ENCODE measurements around the gene ADAMTS7. TPM values are rescaled to one million over a fixed set of nuclear protein-coding genes. Genes with fewer than 3 reads are reported as not detected.
"Not testable (repeated sequence)": the region's sequence is repeated elsewhere in the genome, so short reads cannot be mapped to it uniquely, and the experiment has no call there.

The ADAMTS7 gene
- total RNA-seq, 1 donor from 2014 or later, result 16.3 TPM

DNA sequence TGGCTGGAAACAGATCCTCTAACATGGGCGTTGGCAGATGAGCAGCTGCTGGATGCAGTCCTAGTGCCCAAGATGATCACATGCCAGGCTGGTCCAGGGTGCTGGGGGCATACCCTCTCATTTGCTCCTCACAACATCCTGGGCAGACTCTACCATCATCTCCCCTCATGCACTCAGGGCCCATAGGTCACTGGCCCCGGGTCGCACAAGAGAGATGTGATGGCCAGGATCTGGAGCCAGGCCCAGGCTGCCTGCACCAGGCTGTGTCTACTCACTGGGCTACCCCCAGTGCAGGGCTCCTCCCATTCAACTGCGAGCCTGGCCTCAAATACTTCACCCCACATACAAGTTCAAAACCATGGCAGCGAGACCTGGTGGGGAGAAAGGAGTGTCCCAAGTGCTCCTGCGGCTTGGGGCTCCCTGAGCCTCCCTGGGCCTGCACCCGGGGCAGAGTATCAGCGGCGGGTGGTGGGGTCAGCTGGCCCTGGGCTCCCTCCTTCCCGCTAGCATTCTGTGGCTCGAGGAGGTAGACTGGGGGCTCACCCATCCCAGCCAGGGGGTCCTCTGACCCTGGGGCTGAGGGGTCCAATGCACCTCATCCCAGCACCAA, 32.0 kb downstream of the ADAMTS7 start:
- not testable (repeated sequence) for DNase-seq

GRCh38 chr15:78778422-78778821, 32.8 kb downstream of the ADAMTS7 start:
- no peak for DNase-seq

DNA sequence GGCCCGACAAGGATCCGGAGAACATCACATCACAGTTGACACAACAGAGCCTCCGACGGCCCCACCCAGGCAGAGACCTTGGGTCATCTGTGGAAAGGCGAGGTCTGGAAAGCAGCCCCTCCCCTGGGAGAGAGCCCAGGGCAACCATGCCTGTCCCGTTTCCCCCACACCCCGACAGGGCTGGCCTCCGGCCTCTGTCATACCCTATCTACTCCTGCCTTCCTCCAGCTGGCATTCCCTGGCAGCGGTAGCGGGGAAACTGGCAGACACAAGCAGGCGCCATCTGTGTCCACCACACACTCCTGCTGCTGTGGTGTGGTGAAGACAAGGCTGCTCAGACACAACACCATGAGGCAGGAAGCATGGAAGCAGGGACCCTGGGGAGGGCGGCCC, 33.3 kb downstream of the ADAMTS7 start:
- DNase-seq, result peak; percentile 85

DNA sequence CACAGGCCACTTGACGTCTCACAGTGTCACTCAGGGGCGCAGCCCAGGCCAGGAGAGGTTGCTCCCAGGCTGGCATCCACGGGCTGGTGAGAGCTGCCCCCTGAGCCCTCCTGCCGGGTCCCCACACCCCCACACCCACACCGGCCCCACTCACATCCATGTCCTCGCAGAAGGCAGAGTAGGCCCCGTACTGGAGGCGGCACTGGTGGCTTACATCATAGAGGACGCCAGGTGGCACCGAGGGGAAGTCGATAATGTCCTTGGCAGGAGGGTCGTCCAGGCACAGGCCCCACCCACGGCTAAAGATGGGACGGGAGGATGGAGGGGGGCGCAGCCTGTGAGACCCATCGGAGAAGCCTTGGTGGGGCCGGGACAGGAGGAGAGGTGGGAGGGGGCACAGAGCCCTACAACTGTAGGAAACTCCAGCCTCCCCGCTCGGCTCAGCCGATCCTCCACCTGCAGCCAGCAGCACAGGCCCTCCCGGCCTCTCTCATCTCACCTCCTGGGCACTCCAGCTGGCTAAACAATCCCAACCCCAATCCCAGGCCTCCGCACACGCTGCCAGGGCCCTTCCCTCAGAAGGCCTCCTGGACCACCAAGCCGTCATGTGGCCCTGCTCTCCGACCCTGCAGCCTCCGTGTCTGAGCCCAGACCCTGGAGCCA, 33.8 kb downstream of the ADAMTS7 start:
- DNase-seq, result not testable (repeated sequence)

GRCh38 chr15:78776046-78776925, 35.0 kb downstream of the ADAMTS7 start:
- DNase-seq, result not testable (repeated sequence)

DNA sequence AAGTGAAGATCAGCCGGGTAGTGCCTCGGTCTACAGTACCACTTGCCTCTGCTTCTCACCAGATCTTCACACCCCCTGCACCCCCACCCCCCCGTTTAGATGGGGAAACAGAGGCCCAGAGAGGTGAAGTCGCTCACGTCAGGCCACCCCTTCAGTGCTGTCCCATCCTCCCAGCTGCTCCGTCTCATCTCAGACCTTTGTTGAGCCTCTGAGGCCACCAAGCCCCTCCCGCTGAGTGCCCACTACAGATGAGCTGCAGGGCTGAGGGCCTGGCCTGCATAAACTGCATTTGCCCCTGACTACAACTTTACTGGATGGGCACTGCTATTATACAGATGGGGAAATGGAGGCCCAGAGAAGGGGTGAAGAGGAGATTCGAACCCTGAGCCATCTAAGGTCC, 35.8 kb downstream of the ADAMTS7 start:
- DNase-seq, result no peak

- not testable (repeated sequence) for DNase-seq
These were observed 36.7 kb downstream of the ADAMTS7 start for GRCh38 chr15:78774451-78774990.

DNA sequence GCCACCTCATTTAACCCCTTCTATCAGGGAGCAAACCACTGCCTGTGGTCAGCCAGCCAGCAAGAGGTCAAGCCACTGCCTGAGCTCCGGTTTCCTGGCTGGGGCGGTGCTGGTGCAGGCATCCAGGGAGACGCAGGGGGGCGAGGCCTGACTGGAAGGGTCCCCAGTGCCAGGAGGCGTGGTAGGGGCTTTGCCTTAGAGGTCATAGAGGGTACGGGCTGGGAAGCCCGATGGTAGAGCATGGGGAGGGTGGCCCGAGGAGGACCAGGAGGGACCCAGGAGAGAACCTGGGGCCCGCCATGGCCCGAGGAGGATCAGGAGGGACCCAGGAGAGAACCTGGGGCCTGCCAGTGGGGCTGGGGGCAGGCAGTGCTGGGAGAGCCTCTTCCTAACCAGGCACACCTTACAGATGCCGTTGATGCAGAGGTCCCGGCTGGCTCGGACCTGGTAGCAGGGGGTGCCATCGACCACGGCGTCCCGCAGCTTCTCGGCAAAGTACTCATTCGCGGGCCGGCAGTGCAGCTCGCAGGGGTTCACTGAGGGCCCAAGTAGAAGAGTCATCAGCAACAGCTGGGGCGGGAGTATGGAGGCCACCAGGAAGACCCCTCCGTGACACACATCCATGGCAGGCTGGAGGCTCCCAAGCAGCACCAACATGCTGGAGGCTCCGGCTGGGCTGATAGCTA, 37.4 kb downstream of the ADAMTS7 start:
- DNase-seq, result not testable (repeated sequence)

- no peak for DNase-seq
These were observed 38.5 kb downstream of the ADAMTS7 start for GRCh38 chr15:78772738-78773137.

DNA sequence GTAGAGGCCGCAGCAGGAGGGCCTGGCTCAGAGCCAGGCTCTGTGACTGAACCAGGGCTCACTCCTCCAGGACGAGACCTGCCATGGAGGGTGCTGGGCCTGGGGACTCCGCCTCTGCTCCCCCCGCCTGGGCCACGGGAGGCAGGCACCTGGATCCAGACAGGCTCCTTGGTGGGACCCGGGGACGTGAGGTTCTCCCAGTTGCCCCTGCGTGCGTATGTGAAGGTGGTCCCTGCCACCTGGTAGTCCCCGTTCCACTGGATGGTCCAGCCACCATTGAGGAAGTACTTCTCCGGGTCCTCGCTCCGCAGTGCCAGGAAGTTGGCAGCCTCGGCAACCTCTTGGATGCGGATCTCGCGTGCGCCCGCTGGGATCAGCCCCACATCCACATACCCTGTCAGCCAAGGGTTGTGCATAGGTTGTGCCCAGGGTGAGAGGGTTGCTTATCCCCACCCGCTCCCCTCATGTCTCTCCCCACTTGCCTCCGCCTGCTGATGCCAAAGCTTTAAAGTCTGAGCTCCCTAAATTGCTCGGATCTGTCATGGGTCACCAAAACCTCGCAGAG, 39.7 kb downstream of the ADAMTS7 start:
- DNase-seq, result not testable (repeated sequence)

- not testable (repeated sequence) for DNase-seq
These were observed 40.2 kb downstream of the ADAMTS7 start for GRCh38 chr15:78771020-78771419.

GRCh38 chr15:78769473-78770225, 41.6 kb downstream of the ADAMTS7 start:
- DNase-seq, result not testable (repeated sequence)

DNA sequence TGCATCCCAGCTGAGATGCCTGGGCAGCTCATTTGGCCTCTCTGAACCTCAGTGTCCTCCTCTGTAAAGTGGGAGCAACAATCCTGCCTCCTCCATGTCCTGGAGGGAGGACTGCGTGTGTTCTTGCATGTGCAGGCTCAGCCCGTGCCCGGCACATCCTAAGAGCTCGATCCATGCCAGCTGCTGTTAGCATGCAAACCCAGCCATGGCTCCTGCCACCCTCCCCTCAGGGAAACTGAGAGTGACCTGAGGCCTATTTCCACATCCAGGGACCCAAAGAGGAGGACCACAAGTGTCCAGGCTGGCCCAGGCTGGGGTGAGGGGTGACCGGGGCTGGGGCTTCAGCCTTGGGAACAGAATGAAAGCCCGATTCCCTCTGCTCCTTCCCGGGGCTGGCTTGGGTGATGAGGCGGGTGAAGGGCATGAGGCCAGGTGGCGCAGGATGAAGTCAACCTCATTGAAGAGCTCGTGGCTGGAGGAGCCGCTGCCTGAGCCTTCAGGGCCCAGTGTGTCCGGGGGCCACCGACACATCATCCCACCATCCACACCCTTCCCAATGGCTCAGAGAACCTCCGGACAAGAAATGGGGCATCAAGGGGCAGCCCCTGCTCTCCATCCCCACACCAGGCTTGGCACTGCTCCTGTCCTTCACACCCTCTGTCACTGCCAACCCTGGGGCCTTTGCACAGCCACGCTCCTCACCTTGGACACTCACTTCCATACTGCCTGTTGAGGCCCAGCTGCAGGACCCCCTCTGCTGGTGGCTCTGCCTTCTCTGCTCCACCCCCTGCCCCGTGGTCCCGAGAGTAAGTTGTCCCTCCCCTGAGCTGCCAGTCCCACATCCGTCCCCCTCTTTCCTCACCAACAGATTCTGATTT, 42.5 kb downstream of the ADAMTS7 start:
- DNase-seq, result no peak

GRCh38 chr15:78768096-78768495, 43.2 kb downstream of the ADAMTS7 start:
- no peak for DNase-seq

DNA sequence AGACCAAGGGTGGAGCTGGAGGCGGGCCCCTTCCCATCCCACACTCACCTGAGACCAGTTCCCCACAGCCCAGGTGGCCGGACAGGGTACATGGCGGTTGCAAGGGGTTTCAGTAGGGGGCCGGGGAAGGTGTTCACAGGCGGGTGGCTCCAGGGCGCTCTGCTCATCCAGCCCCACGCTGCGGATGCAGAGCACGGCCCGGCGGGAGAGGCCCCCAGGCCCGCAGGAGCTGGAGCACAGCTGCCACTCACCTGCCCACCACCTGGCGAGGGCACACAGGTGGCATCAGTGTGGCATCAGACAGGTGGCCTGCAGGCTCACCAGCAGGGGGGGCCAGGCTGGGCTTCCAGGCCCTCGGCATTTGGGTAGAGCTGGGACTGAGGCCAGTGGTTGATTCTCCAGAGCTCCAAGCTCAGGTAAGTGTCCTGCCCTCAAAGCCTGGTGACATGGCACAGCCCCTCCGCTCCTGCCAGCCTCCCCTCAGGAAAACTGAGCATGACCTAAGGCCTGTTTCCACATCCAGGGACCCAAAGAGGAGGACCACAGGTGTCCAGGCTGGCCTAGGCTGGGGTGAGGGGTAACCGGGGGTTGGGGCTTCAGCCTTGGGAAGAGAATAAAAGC, 43.8 kb downstream of the ADAMTS7 start:
- DNase-seq, result no peak

DNA sequence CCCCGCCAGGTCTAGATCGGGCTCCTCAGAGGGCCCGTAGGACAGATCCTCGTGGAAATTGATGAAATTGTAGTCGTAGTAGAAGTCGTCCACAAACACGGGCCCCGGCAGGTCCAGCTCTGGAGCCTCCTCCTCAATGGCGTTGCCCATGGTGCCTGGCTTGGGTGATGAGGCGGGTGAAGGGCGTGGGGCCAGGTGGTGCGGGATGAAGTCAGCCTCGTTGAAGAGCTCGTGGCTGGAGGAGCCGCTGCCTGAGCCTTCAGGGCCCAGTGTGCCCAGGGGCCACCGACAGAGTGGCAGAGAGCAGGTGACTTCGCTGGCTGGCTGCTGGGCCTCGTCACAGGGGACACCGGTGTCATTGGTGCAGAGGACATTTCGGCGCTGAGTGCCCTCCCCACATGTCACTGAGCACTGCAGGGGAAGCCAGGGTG, 44.6 kb downstream of the ADAMTS7 start:
- DNase-seq, result not testable (repeated sequence)

DNA sequence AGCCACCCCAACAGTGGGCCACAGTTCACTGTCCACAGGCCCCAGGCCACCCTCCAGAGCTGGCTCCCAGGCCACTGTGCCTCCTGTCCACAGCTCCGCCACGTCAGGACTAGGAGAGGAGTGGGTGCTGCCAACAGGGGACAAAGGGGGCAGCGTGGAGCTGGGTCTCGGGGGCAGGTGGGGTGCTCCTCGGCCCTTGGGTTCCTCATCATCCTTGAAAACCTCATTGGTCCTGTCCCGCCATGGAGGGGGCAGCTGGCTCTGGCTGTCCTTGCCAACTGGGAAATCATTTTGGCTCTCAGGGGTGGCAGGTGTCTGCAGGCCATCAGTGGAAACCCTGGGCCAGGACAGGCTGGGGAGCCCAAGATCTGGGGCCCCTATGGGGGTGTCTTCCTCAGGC, 45.2 kb downstream of the ADAMTS7 start:
- DNase-seq, result no peak

- DNase-seq, result peak; percentile 48
These were observed 46.0 kb downstream of the ADAMTS7 start for GRCh38 chr15:78765154-78765860.
